Body of pancreas (tissue), 4 donors: ENCODE data around the gene LCE3E. TPM values are rescaled to one million over a fixed set of nuclear protein-coding genes. Genes with fewer than 3 reads are reported as not detected.
"Not testable (repeated sequence)": the region's sequence is repeated elsewhere in the genome, so short reads cannot be mapped to it uniquely, and the experiment has no call there.

ENCODE experiments used
- ATAC-seq: fragments of 150-250 bp; one replicate; pipeline ENCODE4 v1.9.1; 2016
- DNase-seq, 4 donors: peaks; one replicate each; pipeline ENCODE4 v3.0.0-alpha.2; 2019
- H3K27ac ChIP-seq, 4 donors: fragments of 200-600 bp; sonication (generic); 1 replicate in 3 of 4; 2 replicates in 1 of 4; pipeline versions ENCODE4 v1.5.1 to v1.6.1; 2016 to 2019; ENCODE audit warnings: mild to moderate bottlenecking in 1 of 4, mixed read lengths in 1 of 4, moderate library complexity in 1 of 4
- H3K27me3 ChIP-seq, 2 donors: fragments of 200-600 bp; sonication (generic); one replicate each; pipeline ENCODE4 v1.6.0; 2016; ENCODE audit warnings: mild to moderate bottlenecking in 1 of 2
- H3K36me3 ChIP-seq, 2 donors: fragments of 200-600 bp; sonication (generic); replicated peaks in 1 of 2; 2 replicates each; pipeline ENCODE4 v1.5.1; 2016; ENCODE audit warnings: low read depth in 2 of 2; ENCODE audit not compliant: insufficient read depth in 1 of 2
- H3K4me1 ChIP-seq: fragments of 200-600 bp; sonication (generic); one replicate; pipeline ENCODE4 v1.6.0; 2016
- H3K4me3 ChIP-seq, 2 donors: fragments of 200-600 bp; sonication (generic); 1 replicate in 1 of 2; 2 replicates in 1 of 2; pipeline ENCODE4 v1.5.1; 2016 to 2019
- H3K9me3 ChIP-seq, 3 donors: fragments of 200-600 bp; sonication (generic); 1 replicate in 2 of 3; 2 replicates in 1 of 3; pipeline ENCODE4 v1.5.1; 2016
- POLR2A ChIP-seq, 3 donors: fragments of 450-650 bp; IDR thresholded peaks; one replicate each; pipeline ENCODE4 v1.6.1; 2016; ENCODE audit warnings: antibody characterized with exemption in 3 of 3, mild to moderate bottlenecking in 2 of 3
- WGBS, 2 donors: methylation state at CpG; one replicate each; pipeline ENCODE4 v1.1.5; 2017; 5-methylcytosine and 5-hydroxymethylcytosine counted together
- intact Hi-C: fragments of 100-400 bp; cut with DNase I; formaldehyde crosslinking; loops from one replicate; pipeline ENCODE4 v1.15.1; 2023
- total RNA-seq, 2 donors: library from RNA; depleted of rRNA; stranded (reverse); fragments of >200 nt; gene quantifications; one replicate each; pipeline ENCODE4 v1.1.0, GENCODE V29; 2016
- TF ChIP-seq, protein P1 (sequence below), 7 experiments: fragments of 450-650 bp in 4 of 7; fragments of 200-600 bp in 3 of 7; sonication (generic) in 3 of 7; IDR thresholded peaks; one replicate each; pipeline ENCODE4 v1.5.1; 2016 to 2019; ENCODE audit warnings: antibody characterized with exemption in 7 of 7

The LCE3E gene
- total RNA-seq, 2 donors from 2014 or later, result not detected

DNA sequence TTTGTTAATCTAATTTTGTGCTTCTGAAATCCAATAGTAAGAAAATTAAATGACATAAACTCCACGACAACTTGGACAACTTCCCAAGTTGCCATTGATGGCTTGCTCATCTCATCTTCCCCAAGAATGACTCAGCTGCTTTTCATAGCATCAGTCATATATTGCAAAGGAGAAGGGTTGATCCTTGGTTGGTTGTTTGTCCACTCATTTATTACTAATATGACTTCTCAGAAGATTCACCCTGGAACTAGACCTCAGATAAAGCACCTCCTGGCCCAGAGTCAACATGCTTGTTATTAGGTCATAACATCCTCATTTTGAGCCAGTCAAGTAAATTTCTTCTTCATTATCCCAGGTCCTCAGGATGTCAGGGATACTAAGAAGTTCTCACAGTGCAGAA is 16.1 kb upstream of the LCE3E start:
- DNase-seq (no peak), ATAC-seq (no peak)
- H3K9me3 ChIP-seq, result no peaks in the 10 kb centered on the region
- intact Hi-C loops, result no loop called here
- H3K27me3 ChIP-seq, result no peaks in the 10 kb centered on the region
- 48 to 49% methylated on average over 1 of the region's 1 CpG for WGBS, 2 donors
- H3K36me3 ChIP-seq, result no peaks in the 10 kb centered on the region
- no peak overlapping the region for H3K27ac ChIP-seq
- TF ChIP-seq POLR2A (IDR thresholded peaks at IDR 0.05), result no peak
- TF ChIP-seq, protein P1, sequence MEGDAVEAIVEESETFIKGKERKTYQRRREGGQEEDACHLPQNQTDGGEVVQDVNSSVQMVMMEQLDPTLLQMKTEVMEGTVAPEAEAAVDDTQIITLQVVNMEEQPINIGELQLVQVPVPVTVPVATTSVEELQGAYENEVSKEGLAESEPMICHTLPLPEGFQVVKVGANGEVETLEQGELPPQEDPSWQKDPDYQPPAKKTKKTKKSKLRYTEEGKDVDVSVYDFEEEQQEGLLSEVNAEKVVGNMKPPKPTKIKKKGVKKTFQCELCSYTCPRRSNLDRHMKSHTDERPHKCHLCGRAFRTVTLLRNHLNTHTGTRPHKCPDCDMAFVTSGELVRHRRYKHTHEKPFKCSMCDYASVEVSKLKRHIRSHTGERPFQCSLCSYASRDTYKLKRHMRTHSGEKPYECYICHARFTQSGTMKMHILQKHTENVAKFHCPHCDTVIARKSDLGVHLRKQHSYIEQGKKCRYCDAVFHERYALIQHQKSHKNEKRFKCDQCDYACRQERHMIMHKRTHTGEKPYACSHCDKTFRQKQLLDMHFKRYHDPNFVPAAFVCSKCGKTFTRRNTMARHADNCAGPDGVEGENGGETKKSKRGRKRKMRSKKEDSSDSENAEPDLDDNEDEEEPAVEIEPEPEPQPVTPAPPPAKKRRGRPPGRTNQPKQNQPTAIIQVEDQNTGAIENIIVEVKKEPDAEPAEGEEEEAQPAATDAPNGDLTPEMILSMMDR (IDR thresholded peaks at IDR 0.05), result no peak
- no peaks in the 10 kb centered on the region for H3K4me1 ChIP-seq
- H3K4me3 ChIP-seq, result no peak overlapping the region

DNA sequence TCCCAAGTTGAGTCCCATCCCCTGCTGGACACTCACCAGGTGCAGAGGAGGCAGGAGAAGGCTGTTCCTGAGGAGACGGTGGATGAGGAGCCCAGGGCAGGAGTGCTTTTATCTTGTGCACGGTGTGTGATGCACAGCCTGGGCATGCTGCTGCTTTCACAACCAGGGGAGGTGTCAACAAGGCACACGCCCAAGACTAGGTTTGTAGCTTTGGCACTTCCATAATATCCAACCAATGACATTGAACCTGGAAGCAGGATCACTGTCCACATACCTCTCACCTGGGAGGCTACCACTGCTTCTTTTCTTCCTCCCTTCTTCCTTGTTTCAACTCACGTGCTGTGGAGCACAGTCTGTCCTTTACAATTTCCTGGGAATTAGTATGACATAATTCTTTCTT is 13.9 kb upstream of the LCE3E start, which contains the start of gene LCE3D:
Gene LCE3D, minus strand, starts transcription at position 84 of the 400 bp plus-strand sequence. CDS start 580 bp downstream, outside the sequence.
- no peak for DNase-seq
- Histone ChIP-seq H3K36me3 (no peaks in the 10 kb centered on the region), H3K9me3 (no peaks in the 10 kb centered on the region), H3K27me3 (no peaks in the 10 kb centered on the region), H3K27ac (no peak within 1 kb of the TSS), H3K4me3 (no peak within 1 kb of the TSS), H3K4me1 (no peaks in the 10 kb centered on the region)
- ATAC-seq, result no peak
- intact Hi-C loops, result no loop called here
- TF ChIP-seq, protein P1 (IDR thresholded peaks at IDR 0.05), result no peak
- 42 to 44% methylated on average over 4 of the region's 4 CpGs for WGBS, 2 donors

DNA sequence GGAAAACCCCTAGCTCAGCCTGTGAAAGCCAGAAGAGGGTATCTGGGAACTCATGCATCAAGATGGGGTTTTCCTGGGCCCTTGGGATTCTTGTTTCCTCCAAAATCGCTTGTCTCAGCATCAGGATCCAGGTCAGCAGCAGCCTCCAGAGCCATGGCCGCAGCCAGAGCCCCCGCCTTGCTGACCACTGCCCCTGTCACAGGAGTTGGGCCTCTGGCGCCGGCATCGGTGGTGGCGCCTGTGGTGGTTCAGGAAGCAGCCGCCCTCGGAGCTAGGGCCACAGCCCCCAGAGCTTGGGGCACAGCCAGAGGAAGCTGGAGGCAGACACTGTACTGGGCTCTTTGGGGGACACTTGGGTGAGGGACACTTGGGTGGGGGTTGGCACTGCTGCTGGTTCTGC is 12.9 kb upstream of the LCE3E start:
- H3K9me3 ChIP-seq, H3K4me3 ChIP-seq, H3K4me1 ChIP-seq, H3K36me3 ChIP-seq, ATAC-seq, H3K27ac ChIP-seq, intact Hi-C loops, DNase-seq, H3K27me3 ChIP-seq: not testable (repeated sequence)
- 62% methylated on average over 5 of the region's 9 CpGs; no CpG with 5 or more reads in 1 of the 2 donors for WGBS, 2 donors

DNA sequence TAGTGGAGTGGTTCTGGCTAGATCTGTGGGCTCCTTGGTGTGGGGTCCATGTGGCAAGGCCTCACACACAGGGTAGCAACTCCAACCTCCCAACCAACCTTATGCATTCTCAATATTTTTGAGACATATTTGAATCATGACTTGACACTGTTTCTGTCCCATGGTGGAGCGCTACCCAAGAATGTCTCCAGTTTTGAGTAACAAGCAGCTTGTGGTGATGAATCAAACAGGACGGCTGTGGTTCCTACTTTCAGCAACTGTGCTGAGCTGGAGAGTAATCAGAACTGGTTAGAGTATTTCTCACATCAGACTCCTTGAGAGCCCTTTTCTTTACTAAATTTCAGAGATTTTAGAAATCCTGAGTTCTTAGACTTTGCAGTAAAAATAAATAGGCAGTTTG is 10.6 kb upstream of the LCE3E start:
- TF ChIP-seq, protein P1 (IDR thresholded peaks at IDR 0.05), result no peak
- no peak for TF ChIP-seq POLR2A (IDR thresholded peaks at IDR 0.05)
- Histone ChIP-seq H3K36me3 (no peaks in the 10 kb centered on the region), H3K9me3 (no peaks in the 10 kb centered on the region), H3K27me3 (no peaks in the 10 kb centered on the region), H3K27ac (no peak overlapping the region), H3K4me3 (no peak overlapping the region), H3K4me1 (no peaks in the 10 kb centered on the region)
- 65 to 74% methylated on average over 2 of the region's 2 CpGs for WGBS, 2 donors
- DNase-seq (no peak), ATAC-seq (no peak)
- intact Hi-C loops, result no loop called here

DNA sequence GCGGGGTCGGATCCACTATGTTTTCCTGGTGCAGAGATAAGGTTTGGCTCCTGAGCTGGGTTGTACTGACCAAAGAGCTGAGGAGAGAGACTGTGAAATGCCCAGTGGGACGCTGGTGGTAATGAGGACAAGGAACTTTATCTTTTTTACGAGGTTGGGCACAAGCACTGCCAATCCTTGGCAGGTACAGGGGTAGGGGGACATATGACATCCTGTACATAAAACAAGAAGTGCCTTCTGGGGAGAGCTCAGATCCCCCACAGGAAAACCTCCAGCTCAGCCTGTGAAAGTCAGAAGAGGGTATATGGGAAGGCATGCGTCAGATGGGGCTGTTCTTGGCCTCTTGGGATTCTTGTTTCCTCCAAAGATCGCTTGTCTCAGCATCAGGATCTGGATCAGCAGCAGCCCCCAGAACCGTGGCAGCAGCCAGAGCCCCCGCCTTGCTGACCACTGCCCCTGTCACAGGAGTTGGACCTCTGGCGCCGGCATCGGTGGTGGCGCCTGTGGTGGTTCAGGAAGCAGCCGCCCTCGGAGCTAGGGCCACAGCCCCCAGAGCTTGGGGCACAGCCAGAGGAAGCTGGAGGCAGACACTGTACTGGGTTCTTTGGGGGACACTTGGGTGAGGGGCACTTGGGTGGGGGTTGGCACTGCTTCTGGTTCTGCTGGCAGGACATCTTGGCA is 905 bp downstream of the LCE3E start:
- intact Hi-C loops, result no loop called here
- Histone ChIP-seq H3K4me1 (no peaks in the 10 kb centered on the region), H3K9me3 (no peaks in the 10 kb centered on the region), H3K27me3 (no peaks in the 10 kb centered on the region), H3K36me3 (no peaks in the 10 kb centered on the region), H3K27ac (no peak overlapping the region), H3K4me3 (no peak overlapping the region)
- 52 to 82% methylated on average over 7 to 8 of the region's 14 CpGs for WGBS, 2 donors
- DNase-seq (no peak), ATAC-seq (no peak)
- TF ChIP-seq, protein P1 (IDR thresholded peaks at IDR 0.05), result no peak
- TF ChIP-seq POLR2A (IDR thresholded peaks at IDR 0.05), result no peak
